Breast epithelium (tissue), 4 donors: Measurements from ENCODE around the gene PDGFA. TPM values are rescaled to one million over a fixed set of nuclear protein-coding genes. Genes with fewer than 3 reads are reported as not detected.

ENCODE experiments used
- DNase-seq, 2 donors: peaks; one replicate each; pipeline ENCODE4 v3.0.0-alpha.2; 2019; ENCODE audit warnings: low spot score in 2 of 2
- H3K27ac ChIP-seq, 2 donors: fragments of 200-600 bp; sonication (generic) in 1 of 2; one replicate each; pipeline ENCODE4 v1.5.1; 2016 to 2019; ENCODE audit warnings: mild to moderate bottlenecking in 1 of 2
- H3K27me3 ChIP-seq, 2 donors: fragments of 200-600 bp; sonication (generic) in 1 of 2; one replicate each; pipeline versions ENCODE4 v1.5.1 to v1.6.0; 2017 to 2019; ENCODE audit warnings: control low read depth in 1 of 2, mild to moderate bottlenecking in 1 of 2
- H3K36me3 ChIP-seq: fragments of 200-600 bp; one replicate; pipeline ENCODE4 v1.5.1; 2019
- H3K4me1 ChIP-seq, 2 donors: fragments of 200-600 bp; sonication (generic); one replicate each; pipeline ENCODE4 v1.5.1; 2016 to 2019; ENCODE audit warnings: control low read depth in 1 of 2
- H3K4me3 ChIP-seq, 3 donors: fragments of 200-600 bp; sonication (generic); 1 replicate in 2 of 3; 2 replicates in 1 of 3; pipeline ENCODE4 v1.5.1; 2016 to 2019; ENCODE audit warnings: mild to moderate bottlenecking in 3 of 3, moderate library complexity in 2 of 3
- H3K9me3 ChIP-seq, 2 donors: fragments of 200-600 bp; sonication (generic) in 1 of 2; one replicate each; pipeline ENCODE4 v1.5.1; 2016 to 2019; ENCODE audit warnings: control low read depth in 1 of 2
- CTCF ChIP-seq, 3 donors: fragments of 450-650 bp; IDR thresholded peaks; one replicate each; pipeline ENCODE4 v1.5.1; 2016 to 2017; ENCODE audit warnings: antibody characterized with exemption in 3 of 3, mild to moderate bottlenecking in 3 of 3, moderate library complexity in 3 of 3
- POLR2A ChIP-seq: fragments of 450-650 bp; IDR thresholded peaks from one replicate; pipeline ENCODE4 v1.6.1; 2016; ENCODE audit warnings: antibody characterized with exemption, mild to moderate bottlenecking, moderate library complexity
- POLR2AphosphoS5 ChIP-seq, 3 donors: sonication (generic); formaldehyde crosslinking; IDR thresholded peaks; one replicate each; pipeline ENCODE4 v1.6.1; 2017; ENCODE audit warnings: antibody characterized with exemption in 3 of 3
- intact Hi-C: fragments of 100-400 bp; cut with DNase I; formaldehyde crosslinking; loops from one replicate; pipeline ENCODE4 v1.15.1; 2023; ENCODE audit warnings: low total_unique reads
- total RNA-seq, 3 donors: library from RNA; depleted of rRNA; stranded (reverse); fragments of >200 nt; gene quantifications; one replicate each; pipeline ENCODE4 v1.1.0, GENCODE V29; 2016

Gene PDGFA
- total RNA-seq, 3 donors from 2014 or later: 19.8 to 33.4 (median 31.2) TPM

- TF ChIP-seq POLR2AphosphoS5 (IDR thresholded peaks at IDR 0.05): no peak
- TF ChIP-seq CTCF (IDR thresholded peaks at IDR 0.05): no peak
- no peak for TF ChIP-seq POLR2A
- Histone ChIP-seq H3K4me3 (no peak overlapping the region), H3K27ac (no peak overlapping the region), H3K36me3 (no peaks in the 10 kb centered on the region), H3K9me3 (peaks cover 6% of the 10 kb centered on the region in 2 donors), H3K4me1 (peaks cover 0 to 4% of the 10 kb centered on the region in 2 donors), H3K27me3 (peaks cover 0 to 2% of the 10 kb centered on the region in 2 donors)
- intact Hi-C loops: no loop called here
- peak in 1 of 2 donors; percentile 14 for DNase-seq
Observed at GRCh38 chr7:474605-475424, 44.8 kb downstream of the PDGFA start.

- Histone ChIP-seq H3K9me3 (peaks cover 6% of the 10 kb centered on the region in 2 donors), H3K4me3 (no peak overlapping the region), H3K27ac (no peak overlapping the region), H3K36me3 (no peaks in the 10 kb centered on the region), H3K27me3 (no peaks in the 10 kb centered on the region), H3K4me1 (peaks cover 0 to 4% of the 10 kb centered on the region in 2 donors)
- DNase-seq: peak in 1 of 2 donors; percentile 10
- intact Hi-C loops: no loop called here
- TF ChIP-seq CTCF (IDR thresholded peaks at IDR 0.05) (no peak), POLR2A (no peak), POLR2AphosphoS5 (IDR thresholded peaks at IDR 0.05) (no peak)
Observed at GRCh38 chr7:473870-474604, 45.6 kb downstream of the PDGFA start.

- TF ChIP-seq POLR2AphosphoS5 (IDR thresholded peaks at IDR 0.05): no peak
- no peak for TF ChIP-seq POLR2A
- no peak for TF ChIP-seq CTCF (IDR thresholded peaks at IDR 0.05)
Observed at GRCh38 chr7:473211-473734, 46.4 kb downstream of the PDGFA start.

GRCh38 chr7:472640-472957 is 47.0 kb downstream of the PDGFA start:
- peak in 1 of 2 donors; percentile 11 for DNase-seq
- H3K27me3 ChIP-seq: no peaks in the 10 kb centered on the region
- peaks cover 0 to 4% of the 10 kb centered on the region in 2 donors for H3K4me1 ChIP-seq
- intact Hi-C loops: no loop called here
- H3K9me3 ChIP-seq: peaks cover 6% of the 10 kb centered on the region in 2 donors
- no peak overlapping the region for H3K4me3 ChIP-seq
- H3K36me3 ChIP-seq: no peaks in the 10 kb centered on the region
- H3K27ac ChIP-seq: peak overlapping the region; percentile 67 to 87
- no peak for TF ChIP-seq CTCF (IDR thresholded peaks at IDR 0.05)
- no peak for TF ChIP-seq POLR2AphosphoS5 (IDR thresholded peaks at IDR 0.05)
- TF ChIP-seq POLR2A: no peak

More at GRCh38 chr7:473211-473734, 46.4 kb downstream of the PDGFA start:
- Histone ChIP-seq H3K27ac (no peak overlapping the region), H3K4me3 (no peak overlapping the region), H3K27me3 (no peaks in the 10 kb centered on the region), H3K4me1 (peaks cover 0 to 4% of the 10 kb centered on the region in 2 donors), H3K9me3 (peaks cover 6% of the 10 kb centered on the region in 2 donors), H3K36me3 (no peaks in the 10 kb centered on the region)
- intact Hi-C loops: no loop called here
- DNase-seq: peak in 1 of 2 donors; percentile 16
